EL (cell line): ENCODE results near the gene TRAF3IP3.
"Not testable (repeated sequence)": the region's sequence is repeated elsewhere in the genome, so short reads cannot be mapped to it uniquely, and the experiment has no call there.

Experiments used
- DNase-seq: peaks from one replicate; pipeline ENCODE4 v3.0.0-alpha.2; 2016

The TRAF3IP3 gene

GRCh38 chr1:209769971-209770370 is 14.1 kb downstream of the TRAF3IP3 start:
- peak; percentile 44 for DNase-seq

GRCh38 chr1:209770636-209771415 is 15.0 kb downstream of the TRAF3IP3 start:
- DNase-seq, result no peak

- peak; percentile 7 for DNase-seq
Measured at GRCh38 chr1:209772126-209772525, 16.3 kb downstream of the TRAF3IP3 start.

GRCh38 chr1:209774592-209774991 is 18.7 kb downstream of the TRAF3IP3 start:
- no peak for DNase-seq

- DNase-seq, result no peak
Measured at GRCh38 chr1:209775678-209776077, 19.8 kb downstream of the TRAF3IP3 start.

- DNase-seq, result no peak
Measured at GRCh38 chr1:209777587-209777986, 21.7 kb downstream of the TRAF3IP3 start.

- no peak for DNase-seq
Measured at GRCh38 chr1:209778102-209778501, 22.2 kb downstream of the TRAF3IP3 start.

GRCh38 chr1:209780268-209780667 is 24.4 kb downstream of the TRAF3IP3 start:
- no peak for DNase-seq

- DNase-seq, result peak; percentile 6
Measured at GRCh38 chr1:209783386-209783785, 27.5 kb downstream of the TRAF3IP3 start.

- peak; percentile 98 for DNase-seq
Measured at GRCh38 chr1:209784265-209785169, 28.7 kb downstream of the TRAF3IP3 start, which contains the start of gene C1orf74. C1orf74 (minus strand) TSS chr1:209784559; CDS start chr1:209783634, 925 bp downstream.

- DNase-seq, result no peak
Measured at GRCh38 chr1:209785592-209785991, 29.7 kb downstream of the TRAF3IP3 start.

- no peak for DNase-seq
Measured at GRCh38 chr1:209786146-209786545, 30.3 kb downstream of the TRAF3IP3 start.

- no peak for DNase-seq
Measured at GRCh38 chr1:209787551-209787950, 31.7 kb downstream of the TRAF3IP3 start.

GRCh38 chr1:209789245-209789644 is 33.4 kb downstream of the TRAF3IP3 start:
- no peak for DNase-seq

- DNase-seq, result peak; percentile 44
Measured at GRCh38 chr1:209790286-209791193, 34.7 kb downstream of the TRAF3IP3 start.

- no peak for DNase-seq
Measured at GRCh38 chr1:209791920-209792319, 36.1 kb downstream of the TRAF3IP3 start.

- DNase-seq, result not testable (repeated sequence)
Measured at GRCh38 chr1:209793711-209794110, 37.9 kb downstream of the TRAF3IP3 start.

GRCh38 chr1:209797978-209798639 is 42.3 kb downstream of the TRAF3IP3 start:
- DNase-seq, result peak; percentile 4

GRCh38 chr1:209800984-209801834 is 45.4 kb downstream of the TRAF3IP3 start:
- no peak for DNase-seq

- DNase-seq, result no peak
Measured at GRCh38 chr1:209802117-209802779, 46.4 kb downstream of the TRAF3IP3 start.

- no peak for DNase-seq
Measured at GRCh38 chr1:209802780-209803152, 46.9 kb downstream of the TRAF3IP3 start.
